Tibial nerve (tissue), 3 donors: ENCODE data around the gene NDFIP1.

Experiments
- POLR2A ChIP-seq, 2 donors: fragments of 450-650 bp; IDR thresholded peaks; one replicate each; pipeline ENCODE4 v1.6.1; 2017; ENCODE audit warnings: antibody characterized with exemption in 2 of 2, mild to moderate bottlenecking in 2 of 2, moderate library complexity in 2 of 2
- TF ChIP-seq, protein P1 (sequence below), 5 experiments: fragments of 200-600 bp in 3 of 5; fragments of 450-650 bp in 2 of 5; sonication (generic) in 3 of 5; IDR thresholded peaks; one replicate each; pipeline ENCODE4 v1.5.1; 2016 to 2019; ENCODE audit warnings: antibody characterized with exemption in 5 of 5, mild to moderate bottlenecking in 3 of 5, moderate library complexity in 2 of 5

DNA sequence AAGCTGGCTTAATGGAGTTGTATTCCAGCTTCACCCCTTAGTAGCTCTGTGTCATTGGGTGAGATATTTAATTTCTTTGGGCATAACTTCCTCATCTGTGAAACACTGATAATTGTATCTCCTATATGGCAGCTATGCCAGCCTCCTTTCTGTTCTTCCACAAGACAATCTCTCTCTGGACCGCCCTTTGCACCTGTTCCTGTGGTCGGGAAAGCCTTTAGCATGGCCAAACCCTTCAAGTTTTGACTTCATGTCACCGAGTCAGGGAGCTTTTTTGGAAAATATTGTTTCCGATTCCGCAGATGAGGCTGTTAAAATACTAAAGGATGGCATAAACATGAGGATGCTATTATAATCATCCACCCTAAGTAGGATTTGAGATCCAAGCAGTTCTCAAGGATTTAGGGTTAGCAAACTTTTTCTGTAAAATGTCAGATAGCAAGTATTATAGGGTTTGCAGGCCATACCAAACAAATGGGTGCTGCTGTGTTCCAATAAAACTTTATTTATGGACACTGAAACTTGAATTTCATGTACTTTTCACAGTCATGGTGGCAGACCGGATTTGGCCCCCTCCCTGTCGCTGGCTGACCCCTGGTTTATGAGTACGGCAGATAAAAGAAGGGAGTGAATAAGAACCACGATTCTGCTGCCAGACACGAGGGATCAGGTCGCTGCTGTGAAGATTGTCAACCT is 695 bp upstream of the NDFIP1 start:
- TF ChIP-seq POLR2A (IDR thresholded peaks at IDR 0.05) = no peak
- TF ChIP-seq, protein P1, sequence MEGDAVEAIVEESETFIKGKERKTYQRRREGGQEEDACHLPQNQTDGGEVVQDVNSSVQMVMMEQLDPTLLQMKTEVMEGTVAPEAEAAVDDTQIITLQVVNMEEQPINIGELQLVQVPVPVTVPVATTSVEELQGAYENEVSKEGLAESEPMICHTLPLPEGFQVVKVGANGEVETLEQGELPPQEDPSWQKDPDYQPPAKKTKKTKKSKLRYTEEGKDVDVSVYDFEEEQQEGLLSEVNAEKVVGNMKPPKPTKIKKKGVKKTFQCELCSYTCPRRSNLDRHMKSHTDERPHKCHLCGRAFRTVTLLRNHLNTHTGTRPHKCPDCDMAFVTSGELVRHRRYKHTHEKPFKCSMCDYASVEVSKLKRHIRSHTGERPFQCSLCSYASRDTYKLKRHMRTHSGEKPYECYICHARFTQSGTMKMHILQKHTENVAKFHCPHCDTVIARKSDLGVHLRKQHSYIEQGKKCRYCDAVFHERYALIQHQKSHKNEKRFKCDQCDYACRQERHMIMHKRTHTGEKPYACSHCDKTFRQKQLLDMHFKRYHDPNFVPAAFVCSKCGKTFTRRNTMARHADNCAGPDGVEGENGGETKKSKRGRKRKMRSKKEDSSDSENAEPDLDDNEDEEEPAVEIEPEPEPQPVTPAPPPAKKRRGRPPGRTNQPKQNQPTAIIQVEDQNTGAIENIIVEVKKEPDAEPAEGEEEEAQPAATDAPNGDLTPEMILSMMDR (IDR thresholded peaks at IDR 0.05) = no peak
